ENCODE measurements around the gene INPP4B.

The INPP4B gene

GRCh38 chr4:142222127-142222526 lies 624.0 kb downstream of the INPP4B start:
- no peak for DNase-seq (ENCODE audit: low spot score)

GRCh38 chr4:142218726-142219125 lies 627.4 kb downstream of the INPP4B start:
- DNase-seq (ENCODE audit: low spot score) = no peak

GRCh38 chr4:142211444-142211843 lies 634.7 kb downstream of the INPP4B start:
- DNase-seq (ENCODE audit: low spot score) = no peak

GRCh38 chr4:142203505-142203904 lies 642.6 kb downstream of the INPP4B start:
- DNase-seq (ENCODE audit: low spot score) = no peak

- DNase-seq (ENCODE audit: low spot score) = no peak
Observed at GRCh38 chr4:142202404-142203332, 643.4 kb downstream of the INPP4B start.

- DNase-seq (ENCODE audit: low spot score) = no peak
Observed at GRCh38 chr4:142201041-142201440, 645.1 kb downstream of the INPP4B start.

- no peak for DNase-seq (ENCODE audit: low spot score)
Observed at GRCh38 chr4:142194905-142195304, 651.2 kb downstream of the INPP4B start.

GRCh38 chr4:142191901-142192300 lies 654.2 kb downstream of the INPP4B start:
- no peak for DNase-seq (ENCODE audit: low spot score)

- no peak for DNase-seq (ENCODE audit: low spot score)
Observed at GRCh38 chr4:142181021-142181420, 665.1 kb downstream of the INPP4B start.

GRCh38 chr4:142169216-142169615 lies 676.9 kb downstream of the INPP4B start:
- no peak for DNase-seq (ENCODE audit: low spot score)

GRCh38 chr4:142168181-142168580 lies 677.9 kb downstream of the INPP4B start:
- no peak for DNase-seq (ENCODE audit: low spot score)

- no peak for DNase-seq (ENCODE audit: low spot score)
Observed at GRCh38 chr4:142164767-142165500, 681.2 kb downstream of the INPP4B start.

- DNase-seq (ENCODE audit: low spot score) = no peak
Observed at GRCh38 chr4:142161086-142161485, 685.0 kb downstream of the INPP4B start.

- no peak for DNase-seq (ENCODE audit: low spot score)
Observed at GRCh38 chr4:142160509-142160908, 685.6 kb downstream of the INPP4B start.

GRCh38 chr4:142158980-142159379 lies 687.1 kb downstream of the INPP4B start:
- no peak for DNase-seq (ENCODE audit: low spot score)

GRCh38 chr4:142156256-142156655 lies 689.8 kb downstream of the INPP4B start:
- DNase-seq (ENCODE audit: low spot score) = no peak

- no peak for DNase-seq (ENCODE audit: low spot score)
Observed at GRCh38 chr4:142155347-142155746, 690.8 kb downstream of the INPP4B start.

GRCh38 chr4:142150483-142150882 lies 695.6 kb downstream of the INPP4B start:
- DNase-seq (ENCODE audit: low spot score) = no peak

- no peak for DNase-seq (ENCODE audit: low spot score)
Observed at GRCh38 chr4:142144813-142145212, 701.3 kb downstream of the INPP4B start.

GRCh38 chr4:142142366-142143054 lies 703.6 kb downstream of the INPP4B start:
- no peak for DNase-seq (ENCODE audit: low spot score)

GRCh38 chr4:142141224-142141623 lies 704.9 kb downstream of the INPP4B start:
- no peak for DNase-seq (ENCODE audit: low spot score)

GRCh38 chr4:142130666-142131065 lies 715.4 kb downstream of the INPP4B start:
- DNase-seq (ENCODE audit: low spot score) = no peak

GRCh38 chr4:142129931-142130330 lies 716.2 kb downstream of the INPP4B start:
- no peak for DNase-seq (ENCODE audit: low spot score)

Data from CD4-positive, alpha-beta T cell treated with Interleukin-2 at 100 ng/mL for 4 hours (primary cell).